Fibroblast of skin of back (primary cell): ENCODE measurements around the gene TNS3.

Source experiments
- DNase-seq: peaks from one replicate; pipeline ENCODE4 v3.0.0-alpha.2; 2013

Gene TNS3

GRCh38 chr7:47320296-47320695, 261.6 kb downstream of the TNS3 start:
- peak; percentile 62 for DNase-seq

GRCh38 chr7:47318395-47319182, 263.3 kb downstream of the TNS3 start:
- no peak for DNase-seq

DNA sequence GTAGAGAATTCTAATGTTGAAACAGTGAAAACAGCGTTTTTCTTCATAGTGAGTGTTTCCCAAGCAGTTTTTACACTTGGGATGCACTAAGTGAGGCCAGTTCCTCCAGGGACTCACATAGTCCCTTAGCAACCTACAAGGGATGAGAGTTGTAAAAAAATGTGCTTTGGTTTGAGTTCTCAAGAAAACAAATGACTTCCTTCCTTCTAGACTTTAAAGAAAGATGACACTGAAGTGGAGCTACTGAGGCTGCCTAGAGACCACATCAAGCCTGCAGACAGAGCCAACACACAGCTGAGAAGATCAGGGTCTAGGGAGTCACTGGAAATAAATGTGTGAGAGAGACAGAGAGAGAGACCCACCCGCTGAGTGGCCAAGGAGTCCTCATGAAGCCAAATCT, 264.4 kb downstream of the TNS3 start:
- DNase-seq, result peak; percentile 50

GRCh38 chr7:47314728-47315607, 266.9 kb downstream of the TNS3 start:
- DNase-seq, result peak; percentile 91

DNA sequence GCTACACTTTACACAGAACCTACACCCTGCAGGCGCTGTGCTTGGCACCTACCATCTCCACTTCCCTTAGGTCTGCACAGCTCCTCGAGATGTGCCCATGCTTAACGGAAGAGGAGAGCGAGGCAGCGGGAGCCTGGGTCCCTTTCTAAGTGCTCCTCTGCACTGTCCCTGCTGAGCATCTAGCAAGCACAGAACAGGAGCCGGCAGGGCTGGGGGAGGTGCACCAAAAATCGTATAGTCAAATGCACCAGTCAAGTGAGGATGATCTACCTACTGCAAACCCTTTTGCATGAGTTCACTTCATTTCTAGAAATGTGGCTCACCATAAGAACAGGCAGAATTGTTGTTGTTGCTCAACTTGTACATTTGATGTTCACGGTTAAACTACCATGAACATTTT, 267.7 kb downstream of the TNS3 start:
- DNase-seq, result no peak

GRCh38 chr7:47313564-47313963, 268.3 kb downstream of the TNS3 start:
- no peak for DNase-seq

- no peak for DNase-seq
Observed at GRCh38 chr7:47311891-47312290, 270.0 kb downstream of the TNS3 start.

DNA sequence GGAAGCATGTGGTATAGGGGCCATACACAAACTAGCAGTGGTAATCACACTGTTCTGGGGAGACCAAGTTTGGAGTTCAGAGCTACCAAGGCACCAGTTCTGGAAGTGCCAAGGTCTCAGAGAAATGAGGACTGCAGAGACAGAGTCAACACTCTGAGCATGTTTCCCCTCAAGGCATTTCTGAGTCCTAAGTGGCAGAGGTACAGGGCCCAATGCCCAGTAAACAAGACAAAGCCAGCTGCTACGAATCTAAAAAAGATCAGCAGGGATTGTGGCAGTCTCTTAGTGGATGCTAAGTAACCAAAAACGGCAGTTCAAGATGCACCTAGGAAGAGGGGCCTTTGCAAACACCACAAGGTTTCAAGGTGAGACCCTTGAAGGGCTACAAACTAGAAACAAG, 271.9 kb downstream of the TNS3 start:
- no peak for DNase-seq

GRCh38 chr7:47308808-47309207, 273.1 kb downstream of the TNS3 start:
- DNase-seq, result no peak

DNA sequence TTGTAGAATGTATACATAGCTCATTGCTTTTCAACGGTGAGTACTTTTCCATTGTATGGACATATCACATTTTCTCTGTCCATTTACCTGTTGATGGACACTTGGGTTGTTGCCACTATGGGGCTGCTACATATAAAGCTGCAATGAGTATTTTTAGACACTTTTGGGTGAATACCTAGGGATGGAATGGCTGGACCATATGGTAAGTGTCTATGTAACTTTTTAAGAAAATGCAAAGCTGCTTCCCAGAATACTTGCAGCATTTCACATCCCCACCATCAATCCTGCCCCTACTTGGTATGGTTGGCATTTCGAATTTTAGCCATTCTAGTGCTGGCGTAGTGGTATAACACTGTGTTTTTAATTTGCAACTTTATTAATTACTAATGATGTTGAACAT, 274.6 kb downstream of the TNS3 start:
- DNase-seq, result peak; percentile 52

DNA sequence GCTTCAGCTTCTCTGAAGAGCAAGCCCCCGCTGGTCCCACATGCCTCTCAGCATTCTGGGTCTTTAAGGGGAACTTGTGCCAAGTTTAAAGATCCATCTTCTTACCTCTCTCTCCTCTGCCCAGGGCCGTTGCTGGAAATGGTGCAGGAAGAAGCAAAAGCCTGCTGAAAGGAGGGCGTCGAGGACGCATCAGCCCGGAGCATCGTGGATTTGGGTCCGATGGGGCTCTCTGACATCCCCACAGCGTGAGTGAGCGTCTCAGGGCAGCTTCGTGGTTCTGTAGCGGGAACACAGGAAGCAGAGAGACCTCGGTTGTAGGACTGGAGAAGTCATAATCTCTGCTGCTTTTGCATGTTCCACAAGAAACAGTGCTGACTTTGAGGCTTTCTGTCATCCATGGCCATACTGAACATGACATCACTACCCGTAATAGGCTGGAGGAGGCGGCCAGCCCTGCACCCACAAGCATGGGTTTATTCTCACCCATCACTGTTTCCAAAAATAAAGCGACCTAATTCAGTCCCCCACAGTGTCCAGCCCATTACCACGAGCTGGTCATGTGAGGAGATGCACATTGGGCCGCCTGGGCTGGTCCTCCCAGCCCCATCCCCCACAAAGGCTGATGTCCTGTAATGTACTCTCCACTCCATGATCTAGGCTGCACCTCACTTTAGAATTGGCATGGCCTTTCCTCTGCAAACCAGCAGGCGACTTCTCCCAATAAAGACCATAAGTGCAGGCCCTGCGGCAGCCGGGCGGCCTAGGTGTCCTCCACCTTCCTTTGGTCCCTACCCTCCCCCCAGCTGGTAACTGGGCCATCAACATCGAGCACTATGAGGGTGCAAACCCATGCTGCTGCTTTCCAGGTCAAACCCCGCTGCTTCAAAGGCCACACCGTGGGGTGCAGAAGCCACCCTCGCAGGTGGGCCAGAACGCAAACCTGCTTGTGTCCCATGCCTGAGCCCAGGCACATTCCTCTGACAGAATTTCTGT, 276.9 kb downstream of the TNS3 start:
- DNase-seq, result no peak

- no peak for DNase-seq
Observed at GRCh38 chr7:47303695-47304453, 278.0 kb downstream of the TNS3 start.

GRCh38 chr7:47303014-47303694, 278.8 kb downstream of the TNS3 start:
- no peak for DNase-seq

- DNase-seq, result no peak
Observed at GRCh38 chr7:47302560-47302959, 279.4 kb downstream of the TNS3 start.

GRCh38 chr7:47301657-47302295, 280.1 kb downstream of the TNS3 start:
- DNase-seq, result no peak

DNA sequence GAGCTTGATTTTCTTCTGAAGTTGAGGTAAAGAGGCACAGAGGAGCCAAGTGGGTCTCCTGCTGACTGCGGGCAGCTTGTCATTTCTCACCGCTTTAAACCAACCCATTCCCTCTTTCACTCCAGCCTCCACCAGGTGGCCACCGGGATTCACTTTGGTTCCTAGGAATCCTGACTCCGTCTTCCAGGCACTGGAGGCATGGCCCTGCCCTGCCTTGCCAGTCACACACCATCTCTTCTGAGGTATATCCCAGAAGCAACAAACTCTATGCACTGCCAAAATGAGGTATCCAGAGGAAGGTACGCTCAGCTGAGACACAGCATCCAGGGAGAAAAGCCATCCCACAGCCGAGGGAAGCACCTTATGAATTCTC, 280.8 kb downstream of the TNS3 start:
- DNase-seq, result no peak

DNA sequence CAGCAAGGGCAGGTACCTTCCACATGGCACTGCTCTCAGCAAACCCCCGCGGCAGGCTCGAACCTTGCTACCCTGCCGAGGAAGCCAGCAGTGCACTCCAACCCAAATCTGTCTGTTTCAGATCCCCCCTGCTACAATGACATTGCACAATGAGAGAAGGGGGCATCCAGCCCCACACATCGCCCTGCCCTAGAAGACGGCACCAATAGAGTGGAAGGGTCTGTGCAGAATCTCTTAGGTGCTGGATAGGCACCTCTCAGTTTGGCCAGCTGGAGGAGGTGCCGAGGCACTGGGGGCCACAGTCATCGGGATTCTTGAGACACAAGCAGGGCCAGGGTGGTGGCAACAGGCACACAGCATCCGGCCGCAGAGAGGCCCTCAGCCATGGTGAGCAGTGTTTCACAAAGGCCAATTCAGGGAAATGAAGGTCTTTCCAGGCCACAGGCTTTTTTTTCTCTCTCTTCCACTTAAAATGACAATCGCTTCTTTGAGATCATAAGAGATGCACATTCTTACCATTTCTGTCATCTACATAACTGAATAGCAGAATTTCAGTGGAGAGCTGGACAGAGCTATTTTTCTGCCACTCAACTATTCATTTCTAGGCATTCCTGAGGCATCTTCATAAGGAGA, 281.3 kb downstream of the TNS3 start:
- DNase-seq, result no peak

DNA sequence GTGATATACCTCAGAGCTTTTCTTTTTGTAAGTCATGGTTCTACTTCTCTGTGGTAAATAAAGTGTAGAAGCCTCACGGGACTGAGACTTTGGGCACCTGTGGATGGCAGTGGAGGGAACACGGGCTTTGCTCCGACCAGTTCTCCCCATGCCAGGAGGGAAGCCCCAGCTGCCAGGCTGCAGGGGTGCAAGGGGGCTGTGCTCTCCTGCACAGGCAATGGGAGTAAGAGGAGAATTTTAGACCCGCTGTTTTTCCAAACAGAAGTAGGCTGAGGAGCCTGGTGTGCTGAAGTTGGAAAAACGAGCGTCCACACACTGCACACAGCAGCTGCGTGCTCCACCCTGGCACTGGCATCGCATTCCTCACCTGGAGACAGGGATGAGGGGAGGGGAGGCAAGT, 282.4 kb downstream of the TNS3 start:
- DNase-seq, result no peak

DNA sequence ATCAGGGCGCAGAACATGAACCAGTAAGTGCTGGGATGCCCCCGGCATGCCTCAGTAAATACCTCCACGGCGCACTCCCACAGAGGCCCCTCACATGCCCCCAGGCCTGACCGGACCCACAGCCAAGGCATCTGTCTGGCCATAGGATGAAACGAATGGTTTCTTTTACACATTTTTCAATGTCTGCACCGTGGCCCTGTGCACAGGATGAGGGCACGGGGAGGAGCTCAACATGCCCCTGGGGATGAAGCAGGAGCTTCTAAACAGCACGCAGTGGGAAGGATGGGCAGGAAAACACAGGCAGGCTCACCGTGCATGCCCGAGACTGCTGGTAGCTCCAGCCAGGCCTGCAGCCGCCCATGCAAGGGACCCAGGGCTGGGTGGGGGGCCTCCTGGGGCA, 283.3 kb downstream of the TNS3 start:
- DNase-seq, result no peak

DNA sequence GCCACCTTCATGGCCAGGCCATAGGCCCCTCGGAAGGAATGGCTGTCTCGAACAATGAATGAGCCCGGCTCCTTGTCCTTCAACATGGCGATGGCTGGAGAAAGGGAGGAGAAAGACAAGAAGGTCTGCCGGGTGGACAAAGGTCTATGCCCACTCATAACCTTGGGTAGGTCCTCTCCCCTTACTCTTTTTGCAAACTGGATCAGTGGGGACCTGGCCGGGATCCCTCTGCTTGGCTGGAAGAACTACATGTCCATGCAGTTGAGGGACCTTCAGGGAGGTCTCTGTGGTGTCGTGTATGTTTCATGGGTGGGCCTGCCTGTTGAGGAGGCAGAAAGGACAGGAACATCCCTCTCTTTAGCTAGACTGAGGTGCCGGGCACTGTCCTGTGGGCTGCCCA, 284.8 kb downstream of the TNS3 start:
- DNase-seq, result no peak
